ENCODE results near the gene SUPV3L1.
"Not testable (repeated sequence)": the region's sequence is repeated elsewhere in the genome, so short reads cannot be mapped to it uniquely, and the experiment has no call there.

The SUPV3L1 gene

DNA sequence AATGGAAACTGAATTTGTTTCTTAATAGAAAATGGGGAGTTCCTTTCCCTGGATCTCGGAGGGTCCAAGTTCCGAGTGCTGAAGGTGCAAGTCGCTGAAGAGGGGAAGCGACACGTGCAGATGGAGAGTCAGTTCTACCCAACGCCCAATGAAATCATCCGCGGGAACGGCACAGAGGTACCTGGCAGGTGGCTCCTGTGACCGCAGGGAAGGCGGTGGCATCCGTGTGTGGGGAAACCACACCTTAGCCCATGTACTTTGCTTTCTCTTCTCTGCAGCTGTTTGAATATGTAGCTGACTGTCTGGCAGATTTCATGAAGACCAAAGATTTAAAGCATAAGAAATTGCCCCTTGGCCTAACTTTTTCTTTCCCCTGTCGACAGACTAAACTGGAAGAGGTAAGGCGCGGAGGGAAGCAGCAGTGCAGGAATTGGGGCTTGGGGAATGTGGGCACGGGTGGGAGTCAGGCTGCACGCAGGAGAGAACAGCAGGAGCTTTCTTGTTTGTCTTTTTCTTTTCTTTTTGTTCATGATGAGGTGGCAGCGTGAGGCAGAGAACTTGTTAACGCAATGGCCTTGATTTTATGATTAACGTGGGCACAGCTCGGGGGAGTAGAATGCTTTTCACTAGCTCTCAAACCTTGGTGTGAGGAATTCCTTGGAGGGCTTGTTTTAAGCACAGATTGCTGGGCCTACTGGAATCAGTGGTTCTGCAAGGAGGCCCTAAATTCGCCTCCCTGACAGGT, 52.9 kb downstream of the SUPV3L1 start:
- DNase-seq, result peak; percentile 24 to 68 (median 43)

DNA sequence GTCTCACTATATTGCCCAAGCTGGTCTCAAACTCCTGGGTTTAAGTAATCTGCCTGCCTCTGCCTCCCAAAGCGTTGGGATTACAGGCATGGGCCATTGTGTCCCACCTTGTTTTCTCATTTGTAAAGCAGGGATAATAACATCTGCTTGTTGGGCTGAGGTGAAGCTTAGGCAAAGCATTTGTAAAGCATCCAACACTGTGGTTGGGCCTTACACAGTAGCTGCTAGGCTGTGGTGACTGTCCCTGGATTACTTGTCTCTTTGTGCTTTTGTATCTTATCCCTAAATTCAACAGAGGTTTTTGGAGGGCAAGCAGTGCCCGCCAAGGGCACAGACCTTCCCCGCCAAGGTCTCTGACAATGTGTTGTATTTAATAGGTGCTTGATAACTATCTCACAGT, 54.4 kb downstream of the SUPV3L1 start:
- no peak for DNase-seq

DNA sequence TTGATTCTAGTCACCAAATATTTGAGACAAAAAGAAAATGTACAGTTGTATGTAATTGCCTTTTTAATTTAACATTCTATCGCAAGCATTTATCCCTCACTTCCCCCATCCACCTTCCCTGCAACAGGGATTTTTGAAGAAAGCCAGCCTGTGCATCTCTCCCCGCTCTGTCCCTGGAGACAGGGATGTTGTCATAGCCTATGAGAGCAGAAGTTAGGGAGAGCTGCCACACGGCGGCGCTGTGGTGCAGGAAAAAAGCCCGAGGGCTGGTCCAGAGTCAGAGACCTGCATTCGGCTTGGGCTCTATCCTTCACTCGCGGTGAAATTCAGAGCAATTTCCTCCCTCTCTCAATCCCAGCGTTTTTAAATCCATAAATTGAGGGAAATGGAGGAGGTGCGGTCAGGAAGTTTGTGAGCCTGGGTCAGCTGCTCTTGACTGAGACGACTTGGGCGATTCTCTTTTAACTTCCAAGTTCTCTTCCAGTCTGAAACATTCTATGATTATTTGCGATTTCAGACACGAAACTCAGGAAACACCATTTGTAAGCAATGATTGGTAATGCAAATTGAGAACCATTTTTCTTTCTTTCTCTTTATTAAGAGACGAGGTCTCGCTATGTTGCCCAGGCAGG, 57.6 kb downstream of the SUPV3L1 start:
- DNase-seq, result peak; percentile 58 to 89 (median 78)

DNA sequence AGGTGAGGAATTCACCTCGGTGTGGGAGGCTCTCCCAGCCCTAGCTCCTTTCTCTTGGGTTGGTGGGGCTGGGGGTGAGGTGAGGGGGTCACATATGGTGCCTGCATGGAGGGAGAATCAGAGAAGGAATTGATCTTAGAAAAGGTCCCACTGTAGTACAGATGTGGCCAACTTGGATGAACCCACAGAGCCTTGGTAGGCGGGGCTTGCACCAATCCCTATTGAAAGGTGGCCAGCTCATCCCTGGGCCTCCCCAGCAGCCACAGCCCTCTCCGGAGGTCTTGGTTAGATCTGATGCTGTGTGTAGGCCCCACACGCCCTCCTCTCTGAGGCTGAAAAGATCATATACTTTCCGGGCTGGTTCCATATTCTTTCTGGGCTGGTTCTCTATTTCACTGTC, 59.1 kb downstream of the SUPV3L1 start:
- DNase-seq, result no peak

DNA sequence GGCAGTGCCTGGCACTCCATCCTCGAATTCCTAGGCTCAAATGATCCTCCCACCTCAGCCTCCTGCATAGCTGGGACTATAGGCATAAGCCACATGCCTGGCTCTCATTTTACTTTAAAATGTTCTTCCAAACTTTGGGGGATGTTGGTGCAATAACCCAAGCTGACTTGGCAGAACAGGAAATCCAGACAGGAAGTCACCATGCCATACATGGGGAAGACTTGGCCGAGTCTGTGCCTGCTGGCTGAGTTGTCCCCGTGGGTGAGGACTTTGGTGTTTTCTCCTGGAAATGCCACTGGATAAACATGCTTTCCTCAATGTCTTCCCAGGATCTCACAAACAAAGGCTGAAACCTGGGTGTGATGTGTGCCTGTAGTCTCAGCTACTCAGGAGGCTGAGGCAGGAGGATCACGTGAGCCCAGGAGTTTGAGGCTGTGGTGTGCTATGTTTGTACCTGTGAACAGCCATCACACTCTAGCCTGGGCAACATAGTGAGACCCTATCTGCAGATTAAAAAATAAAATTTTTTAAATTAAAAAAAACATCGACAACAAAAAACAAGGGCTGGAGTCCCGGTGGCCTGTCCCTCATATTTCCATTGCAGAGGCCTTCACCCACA, 59.9 kb downstream of the SUPV3L1 start:
- no peak for DNase-seq

DNA sequence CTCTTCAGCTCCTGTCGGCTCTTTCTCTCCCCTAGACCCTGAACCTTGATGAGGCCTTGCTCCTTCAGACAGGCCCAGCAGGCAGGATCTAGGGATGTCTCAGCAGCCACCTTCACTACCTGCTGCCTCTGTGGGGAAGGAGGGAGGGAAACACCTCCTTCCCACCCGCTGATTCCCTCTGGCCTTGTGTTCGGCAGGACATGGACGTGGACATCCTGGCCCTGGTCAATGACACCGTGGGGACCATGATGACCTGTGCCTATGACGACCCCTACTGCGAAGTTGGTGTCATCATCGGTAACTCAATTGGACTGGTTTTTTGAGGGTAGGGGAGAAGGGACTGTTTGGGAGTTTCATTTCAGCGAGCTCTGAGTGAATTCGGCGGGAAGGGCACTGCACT, 60.4 kb downstream of the SUPV3L1 start:
- no peak for DNase-seq

DNA sequence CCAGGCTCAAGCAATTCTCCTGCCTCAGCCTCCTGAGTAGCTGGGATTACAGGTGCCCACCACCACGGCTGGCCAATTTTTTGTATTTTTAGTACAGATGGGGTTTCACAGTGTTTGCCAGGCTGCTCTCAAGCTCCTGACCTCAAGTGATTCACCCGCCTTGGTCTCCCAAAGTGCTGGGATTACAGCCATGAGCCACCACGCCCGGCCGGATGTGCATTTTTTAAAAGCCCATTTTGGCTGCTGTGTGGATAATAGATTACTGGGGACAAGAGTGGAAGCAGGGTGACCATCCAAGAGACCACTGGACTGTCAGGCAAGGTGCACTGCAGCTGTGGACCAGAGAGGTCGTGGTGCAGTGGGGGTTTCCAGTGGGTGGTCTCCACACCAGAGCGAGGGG, 61.5 kb downstream of the SUPV3L1 start:
- DNase-seq, result no peak

DNA sequence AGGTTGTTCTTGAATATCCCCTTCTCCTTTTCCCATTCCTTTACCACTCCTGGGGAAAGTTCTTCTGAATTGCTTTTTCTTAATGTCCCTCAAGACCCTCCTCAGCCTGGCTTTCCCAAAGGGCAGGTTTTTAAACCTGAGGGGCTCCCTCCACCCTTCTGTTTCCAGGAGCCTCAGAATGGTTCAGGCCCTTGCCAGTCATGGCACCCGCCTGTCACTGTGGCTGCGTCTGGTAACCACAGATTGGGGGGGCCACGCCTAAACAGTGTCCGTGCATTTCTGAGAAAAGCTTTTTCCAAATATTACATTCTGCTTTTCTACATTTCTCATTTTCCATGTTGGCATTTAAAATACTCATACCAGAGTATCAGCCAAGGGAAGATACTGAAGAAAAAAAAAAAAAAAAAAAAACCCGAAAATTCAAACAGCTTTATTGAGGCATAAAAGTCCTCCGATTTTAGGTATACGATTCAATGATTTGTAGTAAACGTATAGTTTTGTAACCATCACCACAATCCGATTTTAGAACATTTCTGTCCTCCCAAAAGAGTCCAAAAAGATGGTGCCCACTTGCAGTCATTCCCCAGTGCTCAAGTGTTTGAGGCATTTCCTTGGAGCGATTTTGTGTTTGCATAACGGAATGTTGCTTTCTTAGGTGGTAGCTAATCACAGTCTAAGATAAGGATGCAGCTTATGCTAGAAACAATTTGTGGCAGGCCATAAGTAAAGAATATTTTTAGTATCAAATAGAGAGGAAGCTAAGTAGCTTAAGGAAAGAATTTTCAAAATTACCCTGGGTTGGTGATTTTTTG, 62.2 kb downstream of the SUPV3L1 start:
- DNase-seq, result no peak

DNA sequence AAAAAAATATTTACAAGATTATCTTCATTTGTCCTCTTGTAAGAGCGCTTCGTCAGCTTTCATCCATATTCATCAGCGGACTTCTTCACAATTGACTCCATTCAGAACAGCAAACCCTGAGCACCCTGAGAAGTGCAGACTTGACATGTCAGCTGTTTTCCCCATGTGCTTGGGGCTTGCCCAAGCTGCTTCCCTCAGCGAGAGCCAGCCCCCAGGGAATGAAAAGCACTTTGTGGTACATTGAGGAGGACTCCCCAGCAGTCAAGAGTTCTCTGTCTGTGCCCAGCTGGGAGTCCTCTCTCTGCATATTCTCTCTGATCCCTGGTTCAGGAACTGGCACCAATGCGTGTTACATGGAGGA, 62.8 kb downstream of the SUPV3L1 start:
- no peak for DNase-seq

DNA sequence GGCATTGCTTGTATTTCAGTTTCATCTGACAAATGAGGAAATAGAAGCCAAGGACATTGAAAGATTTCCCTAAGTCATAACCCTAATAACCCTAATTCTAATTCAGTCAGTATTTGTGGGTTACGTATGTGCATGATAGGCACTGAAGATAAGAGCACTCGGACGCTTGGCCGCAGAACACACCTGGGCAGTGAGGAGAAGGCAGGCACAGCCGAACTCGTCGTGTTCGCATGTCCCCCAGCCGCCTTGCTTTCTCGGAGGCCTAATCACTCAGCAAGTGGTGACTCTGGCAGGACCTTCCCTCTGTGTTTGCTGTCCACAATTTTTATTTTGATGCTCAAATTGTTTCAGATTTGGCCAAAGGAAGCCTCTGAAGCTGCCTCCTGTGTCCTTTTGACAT, 63.8 kb downstream of the SUPV3L1 start:
- no peak for DNase-seq

DNA sequence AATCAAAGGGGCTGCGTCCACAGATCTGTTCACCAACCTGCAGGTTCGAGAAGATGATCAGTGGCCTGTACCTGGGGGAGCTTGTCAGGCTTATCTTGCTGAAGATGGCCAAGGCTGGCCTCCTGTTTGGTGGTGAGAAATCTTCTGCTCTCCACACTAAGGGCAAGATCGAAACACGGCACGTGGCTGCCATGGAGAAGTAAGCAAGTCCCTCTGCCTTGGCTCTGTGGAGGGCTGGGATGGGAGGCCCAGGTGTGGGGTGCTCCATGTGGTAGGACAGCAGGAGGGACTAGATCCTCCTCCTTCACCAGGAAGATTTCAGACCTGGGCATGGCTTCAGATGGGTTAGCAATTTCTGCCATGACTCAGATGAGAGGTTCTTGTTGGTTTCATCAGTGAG, 66.0 kb downstream of the SUPV3L1 start:
- DNase-seq, result no peak

DNA sequence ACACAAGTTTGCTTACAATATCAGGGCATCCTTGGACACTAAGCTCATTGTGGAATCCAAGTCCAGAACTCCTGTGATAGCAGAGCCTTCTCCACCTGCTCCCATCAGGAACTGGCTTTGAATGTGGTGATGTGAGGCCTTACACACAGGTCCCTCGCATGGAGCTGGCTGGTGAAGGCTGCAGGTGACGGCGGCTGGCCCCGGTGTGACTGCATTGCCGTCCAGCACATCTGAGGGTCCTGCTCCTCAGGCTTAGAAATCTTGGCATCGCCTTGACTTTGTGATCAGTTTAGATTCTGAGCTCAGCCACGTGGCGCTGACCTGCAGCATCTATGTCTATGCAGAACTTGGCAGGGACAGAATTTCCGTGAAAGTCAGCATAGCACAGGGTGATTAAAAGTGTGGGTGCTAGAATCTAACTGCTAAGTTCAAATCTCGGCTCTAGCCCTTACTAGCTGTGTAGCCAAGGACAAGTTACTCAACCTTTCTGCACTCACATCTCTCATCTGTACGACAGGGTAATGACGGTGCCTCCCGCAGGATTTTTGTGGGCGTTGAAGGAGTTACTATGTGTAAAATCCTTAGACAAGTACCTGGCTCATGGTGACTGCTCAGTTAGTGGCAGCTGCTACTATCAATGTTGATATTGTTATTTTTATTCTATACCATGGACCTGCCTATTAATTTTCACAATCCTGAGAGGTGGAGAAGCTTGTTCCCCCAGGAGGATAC, 66.7 kb downstream of the SUPV3L1 start:
- DNase-seq, result no peak

DNA sequence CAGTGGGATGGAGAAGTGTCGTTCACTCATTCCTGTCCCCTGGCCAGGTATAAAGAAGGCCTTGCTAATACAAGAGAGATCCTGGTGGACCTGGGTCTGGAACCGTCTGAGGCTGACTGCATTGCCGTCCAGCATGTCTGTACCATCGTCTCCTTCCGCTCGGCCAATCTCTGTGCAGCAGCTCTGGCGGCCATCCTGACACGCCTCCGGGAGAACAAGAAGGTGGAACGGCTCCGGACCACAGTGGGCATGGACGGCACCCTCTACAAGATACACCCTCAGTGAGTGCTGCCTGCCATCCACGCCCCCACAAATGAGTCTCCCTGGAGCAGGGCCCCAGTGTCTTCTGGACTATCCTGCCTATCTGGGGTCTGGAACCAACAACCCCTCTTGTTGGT, 67.3 kb downstream of the SUPV3L1 start:
- no peak for DNase-seq

DNA sequence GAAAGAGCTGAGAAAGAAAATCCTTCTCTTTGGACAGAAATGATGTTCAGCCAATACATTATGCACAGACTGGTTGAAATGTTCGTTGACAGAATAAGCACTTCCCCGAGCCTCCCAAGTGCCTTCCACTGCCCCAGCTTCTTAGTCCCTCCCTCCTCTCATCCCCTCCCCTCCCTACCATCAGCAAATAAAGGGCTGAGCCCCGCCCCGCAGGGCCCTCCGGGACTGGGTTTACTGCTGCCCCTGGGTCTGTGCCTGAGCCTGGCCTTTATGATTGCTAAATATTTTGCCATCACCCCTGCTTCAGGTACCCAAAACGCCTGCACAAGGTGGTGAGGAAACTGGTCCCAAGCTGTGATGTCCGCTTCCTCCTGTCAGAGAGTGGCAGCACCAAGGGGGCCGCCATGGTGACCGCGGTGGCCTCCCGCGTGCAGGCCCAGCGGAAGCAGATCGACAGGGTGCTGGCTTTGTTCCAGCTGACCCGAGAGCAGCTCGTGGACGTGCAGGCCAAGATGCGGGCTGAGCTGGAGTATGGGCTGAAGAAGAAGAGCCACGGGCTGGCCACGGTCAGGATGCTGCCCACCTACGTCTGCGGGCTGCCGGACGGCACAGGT, 68.2 kb downstream of the SUPV3L1 start:
- DNase-seq, result no peak

DNA sequence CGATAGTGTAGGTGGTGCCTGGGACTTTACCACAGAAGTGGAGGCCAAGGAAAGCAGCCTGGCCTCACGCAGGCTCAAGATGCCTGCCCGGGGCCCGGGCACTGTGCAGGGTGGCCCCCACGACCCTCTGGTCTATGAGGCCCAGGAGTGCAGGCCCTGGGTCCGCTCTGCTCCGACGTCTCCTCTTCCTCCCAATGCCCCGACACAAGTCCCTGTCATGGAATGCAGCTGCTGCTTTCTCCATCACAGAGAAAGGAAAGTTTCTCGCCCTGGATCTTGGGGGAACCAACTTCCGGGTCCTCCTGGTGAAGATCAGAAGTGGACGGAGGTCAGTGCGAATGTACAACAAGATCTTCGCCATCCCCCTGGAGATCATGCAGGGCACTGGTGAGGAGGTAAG, 70.0 kb downstream of the SUPV3L1 start:
- DNase-seq, result no peak

DNA sequence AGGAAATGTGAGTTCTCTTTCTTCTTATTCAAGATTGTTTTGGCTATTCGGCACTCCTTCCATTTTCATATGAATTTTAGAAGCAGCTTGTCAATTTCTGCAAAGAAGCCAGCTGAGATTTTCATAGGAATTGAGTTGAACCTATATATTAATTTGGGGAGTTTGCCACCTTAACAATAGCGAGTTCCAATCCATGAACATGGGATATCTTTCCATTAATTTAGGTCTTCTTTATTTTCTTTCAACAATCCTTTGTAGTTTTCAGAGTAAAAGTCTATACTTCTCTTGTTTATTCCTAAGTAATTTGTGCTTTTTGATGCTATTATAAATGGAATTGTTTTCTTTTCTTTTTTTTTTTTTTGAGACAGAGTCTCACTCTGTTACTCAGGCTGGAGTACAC, 71.4 kb downstream of the SUPV3L1 start:
- not testable (repeated sequence) for DNase-seq

DNA sequence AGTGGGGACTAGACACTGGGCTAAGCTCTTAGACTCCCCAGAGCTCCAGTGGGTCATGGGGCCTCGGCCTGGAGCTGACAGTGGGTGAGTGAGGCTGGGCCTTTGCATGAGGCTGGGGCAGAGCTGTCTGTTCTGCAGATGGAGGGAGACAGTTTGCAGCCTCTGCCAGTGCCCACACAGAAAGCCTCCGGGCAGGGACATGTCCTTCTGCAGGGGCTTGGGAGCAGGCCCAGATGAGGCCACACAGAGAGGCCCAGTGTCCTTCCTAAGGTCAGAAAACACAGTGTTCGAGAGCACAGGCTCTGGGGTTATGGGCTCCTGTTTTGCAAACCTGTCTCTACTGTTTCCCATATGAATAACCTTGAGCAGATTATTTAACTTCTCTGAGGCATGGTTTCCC, 73.1 kb downstream of the SUPV3L1 start:
- DNase-seq, result no peak

DNA sequence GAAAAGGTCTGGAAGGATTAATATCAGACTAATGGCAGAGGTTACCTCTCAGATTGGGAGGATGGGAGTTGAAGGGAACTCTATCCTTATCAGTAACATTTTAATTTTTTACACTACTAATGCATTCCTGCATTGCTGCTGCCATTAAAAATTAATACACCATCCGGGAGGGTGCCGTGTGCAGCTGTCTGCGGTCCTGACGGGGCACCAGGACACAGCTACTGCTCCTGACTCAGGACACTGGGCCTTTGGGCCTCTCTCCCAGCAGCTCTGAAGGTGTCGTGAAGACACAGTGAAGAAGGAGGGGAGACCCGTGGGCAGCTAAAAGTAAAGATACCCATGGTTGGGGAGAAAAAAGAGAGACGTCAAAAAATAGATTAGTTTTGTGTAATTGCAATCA, 74.8 kb downstream of the SUPV3L1 start:
- DNase-seq, result no peak
